ENCODE measurements around the gene EPHX1.
"Not testable (repeated sequence)": the region's sequence is repeated elsewhere in the genome, so short reads cannot be mapped to it uniquely, and the experiment has no call there.

GRCh38 chr1:225789142-225789541, 20.8 kb upstream of the EPHX1 start:
- not testable (repeated sequence) for TF ChIP-seq POLR2A (IDR thresholded peaks at IDR 0.05; ENCODE audit: low read length); GATA1 (IDR thresholded peaks at IDR 0.05; ENCODE audit: low read depth, low read length)

All from erythroblast (primary cell).